Activated CD8-positive, alpha-beta memory T cell treated with anti-CD3 and anti-CD28 coated beads, Interleukin-2, amount 50 U/mL, for 24 hours (primary cell): ENCODE measurements around the gene PAX2.

Experiments
- DNase-seq: peaks from one replicate; pipeline ENCODE4 v3.0.0-alpha.2; 2020; ENCODE audit errors: extremely low read depth

PAX2 gene

GRCh38 chr10:100841528-100841927, 96.1 kb downstream of the PAX2 start:
- no peak for DNase-seq

GRCh38 chr10:100847440-100847839, 102.1 kb downstream of the PAX2 start:
- DNase-seq, result peak; percentile 43

GRCh38 chr10:100848770-100849169, 103.4 kb downstream of the PAX2 start:
- no peak for DNase-seq

GRCh38 chr10:100858261-100858660, 112.9 kb downstream of the PAX2 start:
- no peak for DNase-seq

GRCh38 chr10:100858747-100859483, 113.5 kb downstream of the PAX2 start:
- no peak for DNase-seq

GRCh38 chr10:100859484-100859763, 114.0 kb downstream of the PAX2 start:
- no peak for DNase-seq

- no peak for DNase-seq
Observed at GRCh38 chr10:100863433-100863832, 118.1 kb downstream of the PAX2 start.

- no peak for DNase-seq
Observed at GRCh38 chr10:100864036-100864885, 118.9 kb downstream of the PAX2 start.

- no peak for DNase-seq
Observed at GRCh38 chr10:100864978-100865377, 119.6 kb downstream of the PAX2 start.

GRCh38 chr10:100866010-100866409, 120.6 kb downstream of the PAX2 start:
- no peak for DNase-seq

GRCh38 chr10:100866575-100867098, 121.3 kb downstream of the PAX2 start:
- no peak for DNase-seq

GRCh38 chr10:100867261-100867963, 122.0 kb downstream of the PAX2 start:
- no peak for DNase-seq

- no peak for DNase-seq
Observed at GRCh38 chr10:100868382-100868781, 123.0 kb downstream of the PAX2 start.

- DNase-seq, result no peak
Observed at GRCh38 chr10:100869399-100869798, 124.0 kb downstream of the PAX2 start.

GRCh38 chr10:100872034-100872791, 126.8 kb downstream of the PAX2 start:
- DNase-seq, result peak; percentile 27

- no peak for DNase-seq
Observed at GRCh38 chr10:100873146-100873826, 127.9 kb downstream of the PAX2 start.

- no peak for DNase-seq
Observed at GRCh38 chr10:100873827-100874326, 128.5 kb downstream of the PAX2 start.

- no peak for DNase-seq
Observed at GRCh38 chr10:100874702-100875483, 129.5 kb downstream of the PAX2 start.

GRCh38 chr10:100875484-100876166, 130.2 kb downstream of the PAX2 start:
- DNase-seq, result no peak
